Activated CD4-positive, alpha-beta T cell treated with anti-CD3 and anti-CD28 coated beads, Interleukin-2, amount 50 U/mL, for 24 hours (primary cell): Measurements from ENCODE around the gene CLIP2.
"Not testable (repeated sequence)": the region's sequence is repeated elsewhere in the genome, so short reads cannot be mapped to it uniquely, and the experiment has no call there.

Source experiments
- DNase-seq, 2 donors: peaks; one replicate each; pipeline ENCODE4 v3.0.0-alpha.2; 2020; ENCODE audit warnings: low read depth in 1 of 2, low spot score in 1 of 2

The CLIP2 gene

GRCh38 chr7:74365322-74366022 is 76.3 kb downstream of the CLIP2 start:
- DNase-seq, result no peak

- no peak for DNase-seq
These were observed 82.5 kb downstream of the CLIP2 start for GRCh38 chr7:74371381-74372341.

GRCh38 chr7:74372511-74373111 is 83.4 kb downstream of the CLIP2 start:
- DNase-seq, result no peak

GRCh38 chr7:74373536-74373935 is 84.3 kb downstream of the CLIP2 start:
- DNase-seq, result no peak

GRCh38 chr7:74375726-74376220 is 86.6 kb downstream of the CLIP2 start:
- DNase-seq, result no peak

- no peak for DNase-seq
These were observed 87.2 kb downstream of the CLIP2 start for GRCh38 chr7:74376256-74377036.

GRCh38 chr7:74379938-74380337 is 90.7 kb downstream of the CLIP2 start:
- no peak for DNase-seq

- DNase-seq, result no peak
These were observed 91.5 kb downstream of the CLIP2 start for GRCh38 chr7:74380720-74381119.

GRCh38 chr7:74384086-74384485 is 94.9 kb downstream of the CLIP2 start:
- not testable (repeated sequence) for DNase-seq

GRCh38 chr7:74384854-74385253 is 95.6 kb downstream of the CLIP2 start:
- DNase-seq, result not testable (repeated sequence)

GRCh38 chr7:74387606-74388005 is 98.4 kb downstream of the CLIP2 start:
- no peak for DNase-seq

GRCh38 chr7:74388880-74389415 is 99.7 kb downstream of the CLIP2 start:
- DNase-seq, result no peak

- not testable (repeated sequence) for DNase-seq
These were observed 104.5 kb downstream of the CLIP2 start for GRCh38 chr7:74393722-74394121.

- DNase-seq, result not testable (repeated sequence)
These were observed 105.4 kb downstream of the CLIP2 start for GRCh38 chr7:74394601-74395000.

- DNase-seq, result no peak
These were observed 106.6 kb downstream of the CLIP2 start for GRCh38 chr7:74395745-74396311.

GRCh38 chr7:74396993-74397392 is 107.8 kb downstream of the CLIP2 start:
- DNase-seq, result no peak

GRCh38 chr7:74398426-74398825 is 109.2 kb downstream of the CLIP2 start:
- DNase-seq, result no peak

GRCh38 chr7:74399006-74399405 is 109.8 kb downstream of the CLIP2 start:
- DNase-seq, result no peak

GRCh38 chr7:74400420-74401136 is 111.4 kb downstream of the CLIP2 start:
- no peak for DNase-seq
